Measurements from ENCODE around the gene BCL6.

BCL6 gene

GRCh38 chr3:187763850-187764648, 18.8 kb upstream of the BCL6 start:
- in situ Hi-C loops (cut with MboI; ENCODE audit: low sequenced_read_pairs, unreplicated experiment) = no loop called here
- no peak for TF ChIP-seq CTCF (IDR thresholded peaks at IDR 0.05; ENCODE audit: borderline replicate concordance, control extremely low read depth, extremely low read depth, insufficient read depth, missing control alignments)
- DNase-seq (ENCODE audit: low spot score) = no peak

- no peak for TF ChIP-seq CTCF (IDR thresholded peaks at IDR 0.05; ENCODE audit: borderline replicate concordance, control extremely low read depth, extremely low read depth, insufficient read depth, missing control alignments)
- in situ Hi-C loops (cut with MboI; ENCODE audit: low sequenced_read_pairs, unreplicated experiment) = no loop called here
- no peak for DNase-seq (ENCODE audit: low spot score)
These were observed 17.5 kb upstream of the BCL6 start for GRCh38 chr3:187762792-187763191.

GRCh38 chr3:187759601-187760000, 14.3 kb upstream of the BCL6 start:
- no peak for TF ChIP-seq CTCF (IDR thresholded peaks at IDR 0.05; ENCODE audit: borderline replicate concordance, control extremely low read depth, extremely low read depth, insufficient read depth, missing control alignments)
- no peak for DNase-seq (ENCODE audit: low spot score)
- in situ Hi-C loops (cut with MboI; ENCODE audit: low sequenced_read_pairs, unreplicated experiment) = no loop called here

- TF ChIP-seq CTCF (IDR thresholded peaks at IDR 0.05; ENCODE audit: borderline replicate concordance, control extremely low read depth, extremely low read depth, insufficient read depth, missing control alignments) = no peak
- DNase-seq (ENCODE audit: low spot score) = no peak
- in situ Hi-C loops (cut with MboI; ENCODE audit: low sequenced_read_pairs, unreplicated experiment) = no loop called here
These were observed 13.2 kb upstream of the BCL6 start for GRCh38 chr3:187758318-187758955.

GRCh38 chr3:187753516-187753915, 8.2 kb upstream of the BCL6 start:
- no peak for DNase-seq (ENCODE audit: low spot score)
- no peak for TF ChIP-seq CTCF (IDR thresholded peaks at IDR 0.05; ENCODE audit: borderline replicate concordance, control extremely low read depth, extremely low read depth, insufficient read depth, missing control alignments)
- in situ Hi-C loops (cut with MboI; ENCODE audit: low sequenced_read_pairs, unreplicated experiment) = no loop called here

GRCh38 chr3:187750513-187751123, 5.3 kb upstream of the BCL6 start:
- no peak for TF ChIP-seq CTCF (IDR thresholded peaks at IDR 0.05; ENCODE audit: borderline replicate concordance, control extremely low read depth, extremely low read depth, insufficient read depth, missing control alignments)
- no peak for DNase-seq (ENCODE audit: low spot score)
- in situ Hi-C loops (cut with MboI; ENCODE audit: low sequenced_read_pairs, unreplicated experiment) = no loop called here
